Measurements from ENCODE around the gene GRAMD1B.

GRCh38 chr11:123416566-123416965 lies 13.5 kb upstream of the GRAMD1B start:
- TF ChIP-seq, protein P1, sequence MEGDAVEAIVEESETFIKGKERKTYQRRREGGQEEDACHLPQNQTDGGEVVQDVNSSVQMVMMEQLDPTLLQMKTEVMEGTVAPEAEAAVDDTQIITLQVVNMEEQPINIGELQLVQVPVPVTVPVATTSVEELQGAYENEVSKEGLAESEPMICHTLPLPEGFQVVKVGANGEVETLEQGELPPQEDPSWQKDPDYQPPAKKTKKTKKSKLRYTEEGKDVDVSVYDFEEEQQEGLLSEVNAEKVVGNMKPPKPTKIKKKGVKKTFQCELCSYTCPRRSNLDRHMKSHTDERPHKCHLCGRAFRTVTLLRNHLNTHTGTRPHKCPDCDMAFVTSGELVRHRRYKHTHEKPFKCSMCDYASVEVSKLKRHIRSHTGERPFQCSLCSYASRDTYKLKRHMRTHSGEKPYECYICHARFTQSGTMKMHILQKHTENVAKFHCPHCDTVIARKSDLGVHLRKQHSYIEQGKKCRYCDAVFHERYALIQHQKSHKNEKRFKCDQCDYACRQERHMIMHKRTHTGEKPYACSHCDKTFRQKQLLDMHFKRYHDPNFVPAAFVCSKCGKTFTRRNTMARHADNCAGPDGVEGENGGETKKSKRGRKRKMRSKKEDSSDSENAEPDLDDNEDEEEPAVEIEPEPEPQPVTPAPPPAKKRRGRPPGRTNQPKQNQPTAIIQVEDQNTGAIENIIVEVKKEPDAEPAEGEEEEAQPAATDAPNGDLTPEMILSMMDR (IDR thresholded peaks at IDR 0.05 in 4 of 5, conservative IDR thresholded peaks at IDR 0.05 in 1 of 5): no peak
- no peak for TF ChIP-seq POLR2A (IDR thresholded peaks at IDR 0.05)

Data from gastrocnemius medialis (tissue), 4 donors.